ENCODE results near the gene SLC9A2. TPM values are rescaled to one million over a fixed set of nuclear protein-coding genes. Genes with fewer than 3 reads are reported as not detected.

The SLC9A2 gene
- total RNA-seq, 1 experiment from 2014 or later, result not detected

DNA sequence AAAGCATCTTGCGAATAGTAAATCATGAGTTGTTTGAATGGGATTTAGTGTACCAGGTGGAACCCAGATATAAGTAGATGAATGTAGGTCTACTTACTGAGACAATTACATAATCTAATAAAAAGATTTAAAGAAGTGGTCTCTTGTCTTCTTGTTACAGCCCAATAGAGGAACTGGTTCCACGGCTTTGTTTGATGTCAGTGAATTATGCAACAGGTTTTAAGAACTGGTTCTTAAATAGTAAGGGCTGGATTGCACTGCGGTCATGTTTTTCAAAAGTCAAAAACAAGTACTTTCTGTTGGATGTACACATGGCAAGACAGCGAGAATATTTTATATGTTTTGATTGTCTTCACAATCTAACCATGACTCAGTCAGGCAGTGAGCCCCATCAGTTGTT is 15.4 kb upstream of the SLC9A2 start:
- H3K9me3 ChIP-seq (ENCODE audit: low read length), result no peaks in the 10 kb centered on the region
- H3K79me2 ChIP-seq (ENCODE audit: low read length), result no peaks in the 10 kb centered on the region
- no peak overlapping the region for H2AFZ ChIP-seq (ENCODE audit: low read length)
- no peaks in the 10 kb centered on the region for H3K4me1 ChIP-seq (ENCODE audit: low read length)
- H3K27me3 ChIP-seq (ENCODE audit: low read length), result no peaks in the 10 kb centered on the region
- H3K9me2 ChIP-seq (replicated peaks; ENCODE audit: insufficient read depth, low read length), result no peaks in the 10 kb centered on the region
- H3K4me2 ChIP-seq (ENCODE audit: low read depth, low read length, poor library complexity, severe bottlenecking), result no peak overlapping the region
- no peak for DNase-seq
- H3K36me3 ChIP-seq (ENCODE audit: insufficient read depth, low read length), result no peaks in the 10 kb centered on the region
- H3K27ac ChIP-seq (ENCODE audit: low read length), result no peak overlapping the region
- no peaks in the 10 kb centered on the region for H4K20me1 ChIP-seq (ENCODE audit: insufficient read depth, low read depth, low read length)
- no peak overlapping the region for H3K9ac ChIP-seq (ENCODE audit: low read length)
- H3K4me3 ChIP-seq (ENCODE audit: low read length), result no peak overlapping the region

DNA sequence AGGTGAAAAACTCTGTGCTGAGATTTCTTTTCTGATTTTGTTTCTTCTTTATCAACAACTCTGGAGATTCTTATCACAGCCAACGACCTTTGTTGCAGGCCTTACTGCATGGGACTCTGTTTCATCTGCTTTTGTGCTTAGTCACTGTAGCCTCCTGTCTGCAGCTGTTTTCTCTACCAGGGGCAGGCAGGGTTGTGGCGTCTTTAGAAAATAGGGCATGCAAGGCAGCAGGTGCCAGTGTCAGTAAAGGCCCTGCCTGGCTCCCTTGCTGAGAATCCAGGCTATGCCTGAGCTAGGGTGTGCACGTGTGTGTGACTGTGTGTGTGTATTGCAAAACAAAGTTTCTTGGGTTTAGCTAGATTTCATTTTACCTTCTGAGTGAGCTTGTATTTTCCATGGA is 14.6 kb upstream of the SLC9A2 start:
- Histone ChIP-seq H3K27me3 (ENCODE audit: low read length) (no peaks in the 10 kb centered on the region), H3K36me3 (ENCODE audit: insufficient read depth, low read length) (no peaks in the 10 kb centered on the region), H4K20me1 (ENCODE audit: insufficient read depth, low read depth, low read length) (no peaks in the 10 kb centered on the region), H3K9me3 (ENCODE audit: low read length) (no peaks in the 10 kb centered on the region), H3K9ac (ENCODE audit: low read length) (no peak overlapping the region), H3K4me1 (ENCODE audit: low read length) (no peaks in the 10 kb centered on the region), H3K4me3 (ENCODE audit: low read length) (no peak overlapping the region), H3K9me2 (replicated peaks; ENCODE audit: insufficient read depth, low read length) (no peaks in the 10 kb centered on the region), H3K27ac (ENCODE audit: low read length) (no peak overlapping the region), H3K4me2 (ENCODE audit: low read depth, low read length, poor library complexity, severe bottlenecking) (no peak overlapping the region), H2AFZ (ENCODE audit: low read length) (no peak overlapping the region), H3K79me2 (ENCODE audit: low read length) (no peaks in the 10 kb centered on the region)
- DNase-seq, result no peak

GRCh38 chr2:102606353-102606752 is 13.0 kb upstream of the SLC9A2 start:
- H3K9me2 ChIP-seq (replicated peaks; ENCODE audit: insufficient read depth, low read length), result no peaks in the 10 kb centered on the region
- no peaks in the 10 kb centered on the region for H3K79me2 ChIP-seq (ENCODE audit: low read length)
- no peak overlapping the region for H3K4me3 ChIP-seq (ENCODE audit: low read length)
- no peaks in the 10 kb centered on the region for H3K36me3 ChIP-seq (ENCODE audit: insufficient read depth, low read length)
- H4K20me1 ChIP-seq (ENCODE audit: insufficient read depth, low read depth, low read length), result no peaks in the 10 kb centered on the region
- no peak overlapping the region for H3K27ac ChIP-seq (ENCODE audit: low read length)
- no peaks in the 10 kb centered on the region for H3K4me1 ChIP-seq (ENCODE audit: low read length)
- no peak overlapping the region for H3K4me2 ChIP-seq (ENCODE audit: low read depth, low read length, poor library complexity, severe bottlenecking)
- H3K9me3 ChIP-seq (ENCODE audit: low read length), result no peaks in the 10 kb centered on the region
- no peaks in the 10 kb centered on the region for H3K27me3 ChIP-seq (ENCODE audit: low read length)
- no peak overlapping the region for H3K9ac ChIP-seq (ENCODE audit: low read length)
- DNase-seq, result no peak
- no peak overlapping the region for H2AFZ ChIP-seq (ENCODE audit: low read length)

GRCh38 chr2:102615620-102616436 is 3.5 kb upstream of the SLC9A2 start:
- DNase-seq, result peak; percentile 84
- no peak overlapping the region for H3K27ac ChIP-seq (ENCODE audit: low read length)
- no peaks in the 10 kb centered on the region for H3K79me2 ChIP-seq (ENCODE audit: low read length)
- no peak overlapping the region for H3K9ac ChIP-seq (ENCODE audit: low read length)
- no peaks in the 10 kb centered on the region for H4K20me1 ChIP-seq (ENCODE audit: insufficient read depth, low read depth, low read length)
- no peak overlapping the region for H2AFZ ChIP-seq (ENCODE audit: low read length)
- no peak overlapping the region for H3K4me2 ChIP-seq (ENCODE audit: low read depth, low read length, poor library complexity, severe bottlenecking)
- H3K9me3 ChIP-seq (ENCODE audit: low read length), result no peaks in the 10 kb centered on the region
- H3K4me3 ChIP-seq (ENCODE audit: low read length), result no peak overlapping the region
- H3K27me3 ChIP-seq (ENCODE audit: low read length), result no peaks in the 10 kb centered on the region
- no peaks in the 10 kb centered on the region for H3K36me3 ChIP-seq (ENCODE audit: insufficient read depth, low read length)
- H3K9me2 ChIP-seq (replicated peaks; ENCODE audit: insufficient read depth, low read length), result no peaks in the 10 kb centered on the region
- H3K4me1 ChIP-seq (ENCODE audit: low read length), result no peaks in the 10 kb centered on the region

DNA sequence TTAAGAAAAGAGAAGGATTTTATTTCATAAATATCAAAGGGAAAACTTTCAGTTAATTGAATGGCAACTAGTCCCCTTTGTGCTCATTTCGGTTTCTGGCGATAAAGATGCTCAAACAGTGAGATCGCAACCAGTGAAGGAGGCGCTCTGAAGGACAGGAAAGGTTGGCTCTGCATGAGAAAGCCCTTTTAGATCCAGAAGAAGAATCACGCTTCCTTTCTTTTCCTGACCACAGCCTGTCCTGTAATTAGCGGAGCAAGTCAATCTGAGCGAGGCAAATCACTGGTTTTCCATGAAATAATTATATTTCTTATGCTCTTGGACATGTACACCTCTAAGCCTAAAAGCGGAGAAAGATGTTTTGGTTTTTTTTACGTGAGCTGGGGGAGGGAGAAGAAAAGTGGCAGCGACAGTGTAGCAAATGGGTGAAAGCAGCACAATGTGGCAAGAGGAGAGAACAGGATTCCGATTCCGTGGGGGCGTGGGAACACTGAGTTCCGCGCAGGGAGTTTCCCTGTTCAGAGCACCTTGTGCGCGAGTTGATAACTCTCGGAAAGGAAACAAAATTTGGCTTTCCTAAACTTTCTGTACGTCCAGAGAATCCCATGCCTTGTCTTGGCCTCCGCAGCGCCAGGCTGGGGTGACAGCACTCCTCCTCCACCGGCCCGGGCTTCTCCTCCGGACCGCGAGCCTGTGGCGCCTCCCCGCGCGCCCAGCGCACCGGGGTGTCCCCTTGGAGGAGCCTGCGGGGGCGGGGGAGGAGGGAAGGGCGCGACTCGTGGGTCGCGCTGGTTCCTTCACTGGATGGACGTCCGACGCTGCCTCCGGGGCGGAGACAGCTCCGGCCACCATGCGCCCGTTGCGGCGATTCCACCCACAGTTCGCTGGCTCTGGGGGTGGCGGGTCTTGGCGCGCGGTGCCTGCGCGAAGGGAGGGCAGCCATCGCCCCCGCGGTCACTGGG is 620 bp upstream of the SLC9A2 start:
- Histone ChIP-seq H3K9me2 (replicated peaks; ENCODE audit: insufficient read depth, low read length) (no peaks in the 10 kb centered on the region), H3K9ac (ENCODE audit: low read length) (no peak overlapping the region), H3K9me3 (ENCODE audit: low read length) (no peaks in the 10 kb centered on the region), H2AFZ (ENCODE audit: low read length) (no peak overlapping the region), H3K27me3 (ENCODE audit: low read length) (no peaks in the 10 kb centered on the region), H3K4me3 (ENCODE audit: low read length) (no peak overlapping the region), H3K36me3 (ENCODE audit: insufficient read depth, low read length) (no peaks in the 10 kb centered on the region), H3K79me2 (ENCODE audit: low read length) (no peaks in the 10 kb centered on the region), H3K4me2 (ENCODE audit: low read depth, low read length, poor library complexity, severe bottlenecking) (no peak overlapping the region), H4K20me1 (ENCODE audit: insufficient read depth, low read depth, low read length) (no peaks in the 10 kb centered on the region), H3K27ac (ENCODE audit: low read length) (no peak overlapping the region), H3K4me1 (ENCODE audit: low read length) (no peaks in the 10 kb centered on the region)
- DNase-seq, result no peak

DNA sequence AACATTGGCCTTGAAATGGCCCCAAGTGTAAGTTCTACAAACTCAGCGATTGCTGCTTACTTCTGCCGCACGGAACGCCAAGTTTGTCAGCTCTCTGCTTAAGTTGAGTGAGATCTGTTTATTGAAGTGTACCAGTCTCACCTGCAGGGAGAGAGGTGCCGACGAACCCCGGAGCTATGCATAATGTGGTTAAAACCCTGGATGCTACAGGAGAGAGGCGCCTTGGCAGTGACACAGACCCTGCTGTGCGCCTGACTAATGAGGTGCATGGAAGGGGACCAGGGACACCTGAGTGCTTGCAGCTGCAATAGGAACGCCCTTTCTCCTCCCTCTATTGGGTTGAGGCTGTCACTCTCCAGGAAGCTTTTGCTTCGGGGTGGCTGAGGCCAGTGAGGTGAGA is 979 bp downstream of the SLC9A2 start:
- H3K9me2 ChIP-seq (replicated peaks; ENCODE audit: insufficient read depth, low read length), result no peaks in the 10 kb centered on the region
- H3K4me2 ChIP-seq (ENCODE audit: low read depth, low read length, poor library complexity, severe bottlenecking), result no peak overlapping the region
- H3K9me3 ChIP-seq (ENCODE audit: low read length), result no peaks in the 10 kb centered on the region
- H3K79me2 ChIP-seq (ENCODE audit: low read length), result no peaks in the 10 kb centered on the region
- H3K4me1 ChIP-seq (ENCODE audit: low read length), result no peaks in the 10 kb centered on the region
- H4K20me1 ChIP-seq (ENCODE audit: insufficient read depth, low read depth, low read length), result no peaks in the 10 kb centered on the region
- DNase-seq, result no peak
- no peak overlapping the region for H3K4me3 ChIP-seq (ENCODE audit: low read length)
- H3K27ac ChIP-seq (ENCODE audit: low read length), result no peak overlapping the region
- H3K27me3 ChIP-seq (ENCODE audit: low read length), result no peaks in the 10 kb centered on the region
- no peaks in the 10 kb centered on the region for H3K36me3 ChIP-seq (ENCODE audit: insufficient read depth, low read length)
- no peak overlapping the region for H2AFZ ChIP-seq (ENCODE audit: low read length)
- H3K9ac ChIP-seq (ENCODE audit: low read length), result no peak overlapping the region

- Histone ChIP-seq H3K4me1 (ENCODE audit: low read length) (no peaks in the 10 kb centered on the region), H2AFZ (ENCODE audit: low read length) (0 out of 2 replicates have a peak overlapping the region, but pooled peaks have one; percentile 28)
These were observed 2.3 kb downstream of the SLC9A2 start for GRCh38 chr2:102621630-102622029.

GRCh38 chr2:102622646-102623045 is 3.3 kb downstream of the SLC9A2 start:
- Histone ChIP-seq H3K27me3 (ENCODE audit: low read length) (no peaks in the 10 kb centered on the region), H3K4me1 (ENCODE audit: low read length) (no peaks in the 10 kb centered on the region), H3K27ac (ENCODE audit: low read length) (no peak overlapping the region), H3K9me3 (ENCODE audit: low read length) (no peaks in the 10 kb centered on the region), H2AFZ (ENCODE audit: low read length) (no peak overlapping the region), H3K36me3 (ENCODE audit: insufficient read depth, low read length) (no peaks in the 10 kb centered on the region), H4K20me1 (ENCODE audit: insufficient read depth, low read depth, low read length) (no peaks in the 10 kb centered on the region), H3K4me3 (ENCODE audit: low read length) (no peak overlapping the region), H3K79me2 (ENCODE audit: low read length) (no peaks in the 10 kb centered on the region), H3K4me2 (ENCODE audit: low read depth, low read length, poor library complexity, severe bottlenecking) (no peak overlapping the region), H3K9me2 (replicated peaks; ENCODE audit: insufficient read depth, low read length) (no peaks in the 10 kb centered on the region), H3K9ac (ENCODE audit: low read length) (no peak overlapping the region)
- no peak for DNase-seq

More at GRCh38 chr2:102621630-102622029, 2.3 kb downstream of the SLC9A2 start:
- H3K9me3 ChIP-seq (ENCODE audit: low read length), result no peaks in the 10 kb centered on the region
- H4K20me1 ChIP-seq (ENCODE audit: insufficient read depth, low read depth, low read length), result no peaks in the 10 kb centered on the region
- H3K36me3 ChIP-seq (ENCODE audit: insufficient read depth, low read length), result no peaks in the 10 kb centered on the region
- no peak overlapping the region for H3K27ac ChIP-seq (ENCODE audit: low read length)
- no peak overlapping the region for H3K4me2 ChIP-seq (ENCODE audit: low read depth, low read length, poor library complexity, severe bottlenecking)
- H3K9ac ChIP-seq (ENCODE audit: low read length), result no peak overlapping the region
- no peak for DNase-seq
- H3K27me3 ChIP-seq (ENCODE audit: low read length), result no peaks in the 10 kb centered on the region
- no peaks in the 10 kb centered on the region for H3K79me2 ChIP-seq (ENCODE audit: low read length)
- H3K4me3 ChIP-seq (ENCODE audit: low read length), result no peak overlapping the region
- no peaks in the 10 kb centered on the region for H3K9me2 ChIP-seq (replicated peaks; ENCODE audit: insufficient read depth, low read length)
